K562 (cell line): ENCODE data around the gene ZNF488. TPM values are rescaled to one million over a fixed set of nuclear protein-coding genes. Genes with fewer than 3 reads are reported as not detected.

Experiments
- ATAC-seq: fragments of 200-7000 bp; cut with Tn5 transposase; 3 replicates; pipeline ENCODE4 v1.9.1; 2020; ENCODE audit warnings: moderate library complexity
- BruUV-seq: library from RNA; stranded (reverse); fragments of 400-500 nt; replicated peaks from 2 replicates; lab custom pipeline; 2021; lab: Mats Ljungman, UMichigan
- CTCF ChIA-PET: fragments of 300-600 bp; formaldehyde crosslinking; extraction: SDS; loops from one replicate; lab custom pipeline; 2021; ENCODE audit warnings: low intra/inter-chr PET ratio; lab: Yijun Ruan, JAX
- POLR2A ChIA-PET: fragments of 300-600, 350-650 bp; sonication (Branson Sonifier 250); formaldehyde crosslinking; extraction: SDS; loops from one replicate; lab custom pipeline; 2021; ENCODE audit warnings: antibody characterized with exemption, inconsistent platforms; lab: Yijun Ruan, JAX
- DNase-seq, 4 experiments: peaks; one replicate each; pipeline versions ENCODE4 v3.0.0 to v3.0.0-alpha.2; 2011 to 2018; ENCODE audit warnings: low spot score in 3 of 4, mixed read lengths in 3 of 4; ENCODE audit errors: extremely low read depth in 1 of 4
- FAIRE-seq: peaks from 2 replicates; lab custom pipeline; 2011; peaks lifted over from hg19 to GRCh38; lab: Jason Lieb, UNC
- H2AFZ ChIP-seq: 2 replicates; pipeline ENCODE4 v1.6.0; 2011; ENCODE audit warnings: low read depth, low read length, control low read depth, inconsistent platforms
- H3K27ac ChIP-seq: fragments of 200-600 bp; 3 replicates; pipeline ENCODE4 v1.8.0; 2011; ENCODE audit warnings: low read depth, mild to moderate bottlenecking, control low read depth, inconsistent platforms, low read length, moderate library complexity, mixed read lengths; ENCODE audit errors: extremely low read depth
- H3K27me3 ChIP-seq, 2 experiments: fragments of 300-600 bp in 1 of 2; 2 replicates in 1 of 2; 3 replicates in 1 of 2; pipeline versions ENCODE4 v1.6.0 to v1.8.0; 2011; ENCODE audit warnings: inconsistent platforms in 2 of 2, low read length in 2 of 2, mild to moderate bottlenecking in 1 of 2, mixed read lengths in 1 of 2, moderate library complexity in 1 of 2; ENCODE audit not compliant: control insufficient read depth in 2 of 2, insufficient read depth in 2 of 2
- H3K36me3 ChIP-seq: fragments of 300-600 bp; 3 replicates; pipeline ENCODE4 v1.8.0; 2011; ENCODE audit warnings: mild to moderate bottlenecking, low read length, inconsistent platforms; ENCODE audit not compliant: control insufficient read depth, insufficient read depth
- H3K4me1 ChIP-seq, 2 experiments: fragments of 200-600 bp in 1 of 2; replicated peaks in 1 of 2; 2 replicates in 1 of 2; 3 replicates in 1 of 2; pipeline versions ENCODE4 v1.5.1 to v1.8.0; 2011; ENCODE audit warnings: inconsistent platforms in 2 of 2, low read length in 2 of 2, mild to moderate bottlenecking in 1 of 2, mixed read lengths in 1 of 2, moderate library complexity in 1 of 2; ENCODE audit not compliant: control insufficient read depth in 2 of 2, insufficient read depth in 2 of 2
- H3K4me2 ChIP-seq: 2 replicates; pipeline ENCODE4 v1.6.1; 2011; ENCODE audit warnings: low read length, control low read depth, inconsistent platforms, mixed read lengths; ENCODE audit not compliant: insufficient read depth
- H3K4me3 ChIP-seq: fragments of 200-600 bp; sonication (generic), shearing (Covaris generic); 2 replicates; pipeline ENCODE4 v1.5.1; 2016; ENCODE audit warnings: control low read depth, inconsistent platforms
- H3K79me2 ChIP-seq: fragments of 200-600 bp; 3 replicates; pipeline ENCODE4 v1.8.0; 2011; ENCODE audit warnings: low read length, inconsistent platforms; ENCODE audit not compliant: control insufficient read depth, insufficient read depth
- H3K9ac ChIP-seq, 2 experiments: 2 replicates each; pipeline versions ENCODE4 v1.6.0 to v1.6.1; 2011; ENCODE audit warnings: low read depth in 2 of 2, low read length in 2 of 2, control low read depth in 1 of 2, inconsistent platforms in 1 of 2, mild to moderate bottlenecking in 1 of 2, mixed read lengths in 1 of 2; ENCODE audit not compliant: insufficient read depth in 1 of 2
- H3K9me1 ChIP-seq: one replicate; pipeline ENCODE4 v1.6.0; 2011; ENCODE audit warnings: inconsistent platforms, mild to moderate bottlenecking, low read length, moderate library complexity; ENCODE audit not compliant: control insufficient read depth, insufficient read depth
- H3K9me3 ChIP-seq: replicated peaks from 2 replicates; pipeline ENCODE4 v1.5.1; 2011; ENCODE audit warnings: low read depth, low read length, inconsistent platforms; ENCODE audit not compliant: control insufficient read depth, insufficient read depth
- H4K20me1 ChIP-seq: replicated peaks from 2 replicates; pipeline ENCODE4 v1.6.1; 2011; ENCODE audit warnings: low read length, inconsistent platforms, mixed read lengths; ENCODE audit not compliant: control insufficient read depth, insufficient read depth
- CBFA2T3 ChIP-seq: fragments of 450-650 bp; IDR thresholded peaks from 2 replicates; pipeline ENCODE4 v1.6.1; 2017
- NFRKB ChIP-seq: fragments of 450-650 bp; IDR thresholded peaks from 2 replicates; pipeline ENCODE4 v1.6.1; 2016; ENCODE audit warnings: low read depth
- WGBS: fragments of 100-300 bp; shearing (Covaris generic); methylation state at CpG from one replicate; pipeline ENCODE4 v1.1.6; 2016; ENCODE audit warnings: low coverage, mixed read lengths; ENCODE audit not compliant: insufficient coverage; ENCODE audit errors: missing lambda C conversion rate; 5-methylcytosine and 5-hydroxymethylcytosine counted together
- in situ Hi-C: fragments of 300-500 bp; cut with MboI; formaldehyde crosslinking; loops from 4 replicates; pipeline ENCODE4 v1.15.0; 2018; ENCODE audit warnings: inconsistent platforms, mixed read lengths
- intact Hi-C: fragments of 100-400 bp; cut with micrococcal nuclease; formaldehyde crosslinking; loops from 2 replicates; pipeline ENCODE4 v1.14.2; 2022
- polyA plus RNA-seq, 8 experiments: library from polyadenylated mRNA; depleted of rRNA in 4 of 8; stranded (reverse) in 5 of 8; unstranded in 3 of 8; fragments of >200 nt; fragmentation: Nextera tagmentation in 2 of 8; fragmentation: Illumina TruSeq in 1 of 8; extraction: Ambion mirVana in 2 of 8; extraction: Trizol in 1 of 8; gene quantifications; 2 replicates each; pipeline versions ENCODE4 v1.2.1 to v1.2.3, GENCODE V29; 2011 to 2014; ENCODE audit warnings: inconsistent platforms in 1 of 8, missing spikeins in 1 of 8
- total RNA-seq, 7 experiments: library from RNA; depleted of rRNA in 6 of 7; stranded (reverse); fragments of >200 nt in 6 of 7; fragmentation: Illumina TruSeq in 2 of 7; extraction: Trizol in 2 of 7; gene quantifications; 2 replicates each; pipeline versions ENCODE4 v1.2.1 to v1.2.3, GENCODE V29; 2011 to 2021; ENCODE audit warnings: low replicate concordance in 1 of 7
- TF ChIP-seq, protein P1 (sequence below): fragments of 150-350 bp; IDR thresholded peaks from 2 replicates; pipeline ENCODE4 v1.6.1; 2014; ENCODE audit warnings: low read depth, mild to moderate bottlenecking, low read length, borderline replicate concordance

The ZNF488 gene
- total and polyA plus RNA-seq, 9 of the 15 experiments (the other 6 are each of a cell fraction or from before 2014, with no cell fraction given) = 0.03 to 0.09 (median 0.05) TPM; not detected in 3

DNA sequence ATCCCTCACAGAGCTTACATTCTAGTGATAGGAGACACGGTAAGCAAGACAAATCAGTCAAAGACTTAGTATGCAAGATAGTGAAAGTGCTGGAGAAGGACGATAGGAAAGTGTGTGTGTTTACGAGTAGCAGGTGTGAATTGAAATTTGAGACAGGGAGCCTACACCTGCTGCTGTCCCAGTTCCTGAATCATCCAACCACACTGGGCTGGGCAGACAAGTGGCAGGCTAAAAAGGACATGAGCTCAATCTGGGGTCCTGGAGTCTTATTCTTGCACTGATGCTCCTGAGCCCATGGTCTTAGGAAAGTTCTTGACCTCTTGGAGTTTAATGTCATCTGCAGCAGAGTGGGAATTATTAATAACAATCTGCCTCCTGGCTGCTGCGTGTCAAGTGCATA is 19.7 kb downstream of the ZNF488 start:
- Histone ChIP-seq H3K27me3 (peaks cover 42 to 65% of the 10 kb centered on the region in 2 experiments), H3K4me3 (no peak overlapping the region), H4K20me1 (peaks cover 5% of the 10 kb centered on the region), H3K9ac (no peak overlapping the region), H3K9me3 (no peaks in the 10 kb centered on the region), H3K9me1 (no peaks in the 10 kb centered on the region), H2AFZ (no peak overlapping the region), H3K4me1 (peaks cover 0 to 2% of the 10 kb centered on the region in 2 experiments; a peak in 2 of 5 replicates), H3K27ac (no peak overlapping the region), H3K36me3 (no peaks in the 10 kb centered on the region), H3K79me2 (no peaks in the 10 kb centered on the region), H3K4me2 (no peak overlapping the region)
- no peak for FAIRE-seq
- intact Hi-C loops (loop anchor here (5.0 kb wide), 1 partner anchor 88 kb away; no protein-coding TSS in a partner anchor), in situ Hi-C loops (no loop called here)
- ChIA-PET POLR2A (interaction anchor here (0.5 kb wide), 1 partner anchor 30 kb away, joined by 3 read pairs; no protein-coding TSS in a partner anchor), CTCF (no interaction called here)
- no peak for ATAC-seq
- DNase-seq = no peak
- BruUV-seq = no TSS peak
- 1% methylated on average over 4 of the region's 4 CpGs for WGBS
- TF ChIP-seq CBFA2T3 (0 out of 2 replicates have a peak, but pooled peaks have one; percentile 15), NFRKB (no peak)
- TF ChIP-seq, protein P1, sequence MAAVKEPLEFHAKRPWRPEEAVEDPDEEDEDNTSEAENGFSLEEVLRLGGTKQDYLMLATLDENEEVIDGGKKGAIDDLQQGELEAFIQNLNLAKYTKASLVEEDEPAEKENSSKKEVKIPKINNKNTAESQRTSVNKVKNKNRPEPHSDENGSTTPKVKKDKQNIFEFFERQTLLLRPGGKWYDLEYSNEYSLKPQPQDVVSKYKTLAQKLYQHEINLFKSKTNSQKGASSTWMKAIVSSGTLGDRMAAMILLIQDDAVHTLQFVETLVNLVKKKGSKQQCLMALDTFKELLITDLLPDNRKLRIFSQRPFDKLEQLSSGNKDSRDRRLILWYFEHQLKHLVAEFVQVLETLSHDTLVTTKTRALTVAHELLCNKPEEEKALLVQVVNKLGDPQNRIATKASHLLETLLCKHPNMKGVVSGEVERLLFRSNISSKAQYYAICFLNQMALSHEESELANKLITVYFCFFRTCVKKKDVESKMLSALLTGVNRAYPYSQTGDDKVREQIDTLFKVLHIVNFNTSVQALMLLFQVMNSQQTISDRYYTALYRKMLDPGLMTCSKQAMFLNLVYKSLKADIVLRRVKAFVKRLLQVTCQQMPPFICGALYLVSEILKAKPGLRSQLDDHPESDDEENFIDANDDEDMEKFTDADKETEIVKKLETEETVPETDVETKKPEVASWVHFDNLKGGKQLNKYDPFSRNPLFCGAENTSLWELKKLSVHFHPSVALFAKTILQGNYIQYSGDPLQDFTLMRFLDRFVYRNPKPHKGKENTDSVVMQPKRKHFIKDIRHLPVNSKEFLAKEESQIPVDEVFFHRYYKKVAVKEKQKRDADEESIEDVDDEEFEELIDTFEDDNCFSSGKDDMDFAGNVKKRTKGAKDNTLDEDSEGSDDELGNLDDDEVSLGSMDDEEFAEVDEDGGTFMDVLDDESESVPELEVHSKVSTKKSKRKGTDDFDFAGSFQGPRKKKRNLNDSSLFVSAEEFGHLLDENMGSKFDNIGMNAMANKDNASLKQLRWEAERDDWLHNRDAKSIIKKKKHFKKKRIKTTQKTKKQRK = no peak
